Epithelial cell of proximal tubule (primary cell): ENCODE measurements around the gene PAAF1. TPM values are rescaled to one million over a fixed set of nuclear protein-coding genes. Genes with fewer than 3 reads are reported as not detected.

ENCODE experiments used
- DNase-seq: peaks from one replicate; pipeline ENCODE4 v3.0.0-alpha.2; 2011; ENCODE audit warnings: low read depth
- H3K4me3 ChIP-seq: 2 replicates; pipeline ENCODE4 v1.5.1; 2011; ENCODE audit warnings: low read depth, mild to moderate bottlenecking, low read length
- CTCF ChIP-seq: conservative IDR thresholded peaks from 2 replicates; pipeline ENCODE4 v1.5.1; 2012; ENCODE audit warnings: low read depth, mild to moderate bottlenecking, low read length
- total RNA-seq: library from RNA; depleted of rRNA; stranded (reverse); fragments of >200 nt; gene quantifications from 2 replicates; pipeline ENCODE4 v1.2.3, GENCODE V29; 2015

PAAF1 gene
- total RNA-seq, 1 donor from 2014 or later, result 6.0 TPM

GRCh38 chr11:73969991-73970800, 93.4 kb downstream of the PAAF1 start:
- TF ChIP-seq CTCF, result no peak
- no peak overlapping the region for H3K4me3 ChIP-seq
- no peak for DNase-seq

GRCh38 chr11:73971175-73971719, 94.4 kb downstream of the PAAF1 start:
- H3K4me3 ChIP-seq, result no peak overlapping the region
- TF ChIP-seq CTCF, result no peak
- DNase-seq, result no peak

- no peak for DNase-seq
- no peak for TF ChIP-seq CTCF
- no peak overlapping the region for H3K4me3 ChIP-seq
These were observed 95.4 kb downstream of the PAAF1 start for GRCh38 chr11:73972187-73972586.

GRCh38 chr11:73972620-73973449, 96.0 kb downstream of the PAAF1 start:
- H3K4me3 ChIP-seq, result no peak overlapping the region
- DNase-seq, result no peak
- no peak for TF ChIP-seq CTCF

GRCh38 chr11:73974604-73975478, 98.0 kb downstream of the PAAF1 start:
- no peak for DNase-seq
- no peak for TF ChIP-seq CTCF
- no peak overlapping the region for H3K4me3 ChIP-seq

- H3K4me3 ChIP-seq, result no peak overlapping the region
- no peak for TF ChIP-seq CTCF
- no peak for DNase-seq
These were observed 98.6 kb downstream of the PAAF1 start for GRCh38 chr11:73975479-73975757.
